ENCODE measurements around the gene MSANTD7.
"Not testable (repeated sequence)": the region's sequence is repeated elsewhere in the genome, so short reads cannot be mapped to it uniquely, and the experiment has no call there.

MSANTD7 gene

GRCh38 chr10:14838582-14839304 lies 637 bp downstream of the MSANTD7 start:
- peak; percentile 69 for DNase-seq

GRCh38 chr10:14839305-14839695 lies 1.2 kb downstream of the MSANTD7 start:
- DNase-seq: no peak

GRCh38 chr10:14840178-14840577 lies 2.1 kb downstream of the MSANTD7 start:
- no peak for DNase-seq

- DNase-seq: no peak
Observed at GRCh38 chr10:14843327-14843988, 5.4 kb downstream of the MSANTD7 start.

- DNase-seq: no peak
Observed at GRCh38 chr10:14844948-14845347, 6.8 kb downstream of the MSANTD7 start.

- no peak for DNase-seq
Observed at GRCh38 chr10:14852236-14852635, 14.1 kb downstream of the MSANTD7 start.

GRCh38 chr10:14855453-14855852 lies 17.3 kb downstream of the MSANTD7 start:
- no peak for DNase-seq

- no peak for DNase-seq
Observed at GRCh38 chr10:14858338-14858960, 20.3 kb downstream of the MSANTD7 start.

- no peak for DNase-seq
Observed at GRCh38 chr10:14859043-14859442, 20.9 kb downstream of the MSANTD7 start.

- DNase-seq: no peak
Observed at GRCh38 chr10:14859775-14860174, 21.7 kb downstream of the MSANTD7 start.

GRCh38 chr10:14860791-14861190 lies 22.7 kb downstream of the MSANTD7 start:
- DNase-seq: no peak

GRCh38 chr10:14864466-14864865 lies 26.4 kb downstream of the MSANTD7 start:
- DNase-seq: not testable (repeated sequence)

- not testable (repeated sequence) for DNase-seq
Observed at GRCh38 chr10:14864871-14865270, 26.8 kb downstream of the MSANTD7 start.

GRCh38 chr10:14873090-14873760 lies 35.1 kb downstream of the MSANTD7 start:
- DNase-seq: no peak

- DNase-seq: no peak
Observed at GRCh38 chr10:14875941-14876340, 37.8 kb downstream of the MSANTD7 start.

- DNase-seq: no peak
Observed at GRCh38 chr10:14876764-14877163, 38.7 kb downstream of the MSANTD7 start.

- DNase-seq: peak; percentile 97
Observed at GRCh38 chr10:14878266-14879123, 40.4 kb downstream of the MSANTD7 start, which contains the start of gene SUV39H2. TSS of gene SUV39H2 (plus strand) at chr10:14878866. CDS start at chr10:14878889, 23 bp downstream.

GRCh38 chr10:14879124-14879927 lies 41.2 kb downstream of the MSANTD7 start:
- DNase-seq: no peak

GRCh38 chr10:14879928-14880193 lies 41.8 kb downstream of the MSANTD7 start:
- DNase-seq: no peak

- DNase-seq: no peak
Observed at GRCh38 chr10:14880229-14880628, 42.1 kb downstream of the MSANTD7 start.

GRCh38 chr10:14884082-14884481 lies 46.0 kb downstream of the MSANTD7 start:
- no peak for DNase-seq

Data from activated CD8-positive, alpha-beta memory T cell treated with anti-CD3 and anti-CD28 coated beads for 24 hours (primary cell).